Measurements from ENCODE around the gene MROH2A. TPM values are rescaled to one million over a fixed set of nuclear protein-coding genes. Genes with fewer than 3 reads are reported as not detected.

MROH2A gene
- total RNA-seq, 4 donors from 2014 or later, result not detected

DNA sequence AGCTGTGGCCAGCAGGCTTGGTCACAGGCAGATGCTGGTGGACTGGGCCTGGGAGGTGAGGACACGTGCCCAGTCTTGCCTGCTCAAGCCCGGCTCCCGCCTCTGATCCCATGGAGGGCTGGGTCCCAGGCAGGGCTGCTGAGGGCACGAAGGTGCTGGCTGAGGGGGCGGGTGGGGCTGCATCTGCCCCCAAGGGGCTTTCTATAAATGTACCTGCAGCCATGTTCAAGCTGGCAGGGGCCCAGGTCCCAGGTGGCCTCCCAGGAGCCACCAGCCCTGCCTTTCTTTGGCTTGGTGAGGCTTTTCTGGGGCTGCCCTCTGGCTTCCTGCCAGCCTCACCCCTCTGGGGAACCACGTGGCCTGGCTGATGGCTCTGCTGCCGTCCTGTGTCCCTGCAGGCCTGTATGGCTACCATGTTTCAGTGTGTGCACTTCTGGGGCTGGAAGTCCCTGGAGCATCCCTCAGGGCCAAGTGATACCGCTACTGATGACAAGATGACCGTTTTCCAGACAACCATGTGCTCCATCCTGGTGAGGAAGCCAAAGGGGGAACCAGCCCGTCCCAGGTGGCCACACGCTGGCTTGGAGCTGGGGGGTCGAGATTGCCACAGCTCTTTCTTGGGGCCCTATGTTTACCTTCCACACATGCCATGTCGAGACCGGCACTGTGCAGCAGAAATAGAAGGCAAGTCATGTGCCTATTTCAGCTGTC is 53.0 kb downstream of the MROH2A start:
- TF ChIP-seq CTCF (IDR thresholded peaks at IDR 0.05; ENCODE audit: low read depth), result no peak

- no peak for TF ChIP-seq CTCF (IDR thresholded peaks at IDR 0.05; ENCODE audit: low read depth)
Measured at GRCh38 chr2:233831861-233832260, 53.7 kb downstream of the MROH2A start.

DNA sequence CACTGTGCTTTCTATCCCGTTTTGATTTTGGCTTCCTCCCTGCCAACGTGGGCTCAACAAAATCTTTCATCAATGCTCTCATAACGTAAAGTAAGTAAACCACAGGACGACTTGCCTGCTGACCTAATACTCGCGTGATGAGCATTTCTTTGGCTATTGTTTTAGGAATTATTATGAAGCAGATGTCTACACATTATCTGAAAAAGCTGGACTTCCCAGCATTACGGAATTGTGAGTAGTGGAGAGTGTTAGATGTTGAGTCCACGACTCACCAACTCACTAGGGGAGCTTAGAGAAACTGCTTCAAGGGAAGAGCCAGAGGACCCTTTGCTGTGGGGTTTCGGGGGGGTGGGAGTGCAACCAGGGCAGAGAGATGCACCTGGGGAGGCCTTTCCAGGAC is 54.3 kb downstream of the MROH2A start:
- no peak for TF ChIP-seq CTCF (IDR thresholded peaks at IDR 0.05; ENCODE audit: low read depth)

- no peak for TF ChIP-seq CTCF (IDR thresholded peaks at IDR 0.05; ENCODE audit: low read depth)
Measured at GRCh38 chr2:233832869-233833311, 54.8 kb downstream of the MROH2A start.

DNA sequence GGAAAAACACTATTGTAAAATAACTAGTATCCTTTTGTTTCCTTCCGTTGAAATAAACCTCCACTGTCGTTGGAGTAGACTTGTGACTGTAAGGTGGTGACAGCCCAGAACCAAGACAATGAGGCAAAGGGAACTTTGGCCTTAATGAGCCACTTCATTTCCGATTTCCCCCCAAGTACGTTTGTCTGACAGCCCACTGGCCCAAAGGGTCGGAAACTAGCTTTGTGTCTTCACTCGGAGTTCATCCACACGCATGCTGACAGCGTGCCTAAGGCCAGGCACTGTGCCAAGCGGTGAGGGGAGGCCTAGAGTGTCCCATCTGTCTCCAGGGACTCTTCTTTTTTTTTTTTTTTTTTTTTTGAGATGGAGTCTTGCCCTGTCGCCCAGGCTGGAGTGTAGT is 55.2 kb downstream of the MROH2A start:
- TF ChIP-seq CTCF (IDR thresholded peaks at IDR 0.05; ENCODE audit: low read depth), result no peak

- no peak for TF ChIP-seq CTCF (IDR thresholded peaks at IDR 0.05; ENCODE audit: low read depth)
Measured at GRCh38 chr2:233835230-233836186, 57.4 kb downstream of the MROH2A start.

GRCh38 chr2:233836359-233836758 is 58.2 kb downstream of the MROH2A start:
- TF ChIP-seq CTCF (IDR thresholded peaks at IDR 0.05; ENCODE audit: low read depth), result no peak
